Measurements from ENCODE around the gene NIPAL4. TPM values are rescaled to one million over a fixed set of nuclear protein-coding genes. Genes with fewer than 3 reads are reported as not detected.
"Not testable (repeated sequence)": the region's sequence is repeated elsewhere in the genome, so short reads cannot be mapped to it uniquely, and the experiment has no call there.

NIPAL4 gene
- total RNA-seq, 4 donors from 2014 or later: 74.1 to 130 (median 82.1) TPM

GRCh38 chr5:157478726-157479125 lies 18.7 kb downstream of the NIPAL4 start:
- H3K4me3 ChIP-seq (ENCODE audit: low read depth, poor library complexity, severe bottlenecking): no peak overlapping the region
- DNase-seq (ENCODE audit: low spot score in 2 of 2): no peak
- intact Hi-C loops (cut with DNase I; ENCODE audit: low total_unique reads): loop anchor here (5.0 to 10.0 kb wide), 2 partner anchors 46 to 154 kb away; no protein-coding TSS in a partner anchor
- WGBS, 2 donors: 83 to 89% methylated on average over 2 of the region's 2 CpGs
- no peak for TF ChIP-seq POLR2A (IDR thresholded peaks at IDR 0.05)
- TF ChIP-seq CTCF (IDR thresholded peaks at IDR 0.05): no peak

GRCh38 chr5:157479166-157479565 lies 19.2 kb downstream of the NIPAL4 start:
- intact Hi-C loops (cut with DNase I; ENCODE audit: low total_unique reads): loop anchor here (5.0 to 10.0 kb wide), 2 partner anchors 47 to 154 kb away; no protein-coding TSS in a partner anchor
- WGBS, 2 donors: 84 to 90% methylated on average over 4 of the region's 4 CpGs
- no peak for DNase-seq (ENCODE audit: low spot score in 2 of 2)
- TF ChIP-seq CTCF (IDR thresholded peaks at IDR 0.05) (no peak), POLR2A (IDR thresholded peaks at IDR 0.05) (no peak)
- no peak overlapping the region for H3K4me3 ChIP-seq (ENCODE audit: low read depth, poor library complexity, severe bottlenecking)

GRCh38 chr5:157479612-157480510 lies 19.8 kb downstream of the NIPAL4 start:
- no peak for DNase-seq (ENCODE audit: low spot score in 2 of 2)
- no peak overlapping the region for H3K4me3 ChIP-seq (ENCODE audit: low read depth, poor library complexity, severe bottlenecking)
- intact Hi-C loops (cut with DNase I; ENCODE audit: low total_unique reads): loop anchor here (5.0 to 10.0 kb wide), 2 partner anchors 48 to 155 kb away; no protein-coding TSS in a partner anchor
- no peak for TF ChIP-seq POLR2A (IDR thresholded peaks at IDR 0.05)
- TF ChIP-seq CTCF (IDR thresholded peaks at IDR 0.05): no peak
- WGBS, 2 donors: 80 to 83% methylated on average over 15 of the region's 15 CpGs

GRCh38 chr5:157481265-157481664 lies 21.3 kb downstream of the NIPAL4 start:
- intact Hi-C loops (cut with DNase I; ENCODE audit: low total_unique reads): no loop called here
- no peak for TF ChIP-seq POLR2A (IDR thresholded peaks at IDR 0.05)
- TF ChIP-seq CTCF (IDR thresholded peaks at IDR 0.05): no peak
- WGBS, 2 donors: 89 to 93% methylated on average over 4 of the region's 4 CpGs
- no peak for DNase-seq (ENCODE audit: low spot score in 2 of 2)
- H3K4me3 ChIP-seq (ENCODE audit: low read depth, poor library complexity, severe bottlenecking): no peak overlapping the region

- 97 to 99% methylated on average over 7 of the region's 7 CpGs for WGBS, 2 donors
- TF ChIP-seq POLR2A (IDR thresholded peaks at IDR 0.05) (no peak), CTCF (IDR thresholded peaks at IDR 0.05) (no peak)
- intact Hi-C loops (cut with DNase I; ENCODE audit: low total_unique reads): no loop called here
- no peak for DNase-seq (ENCODE audit: low spot score in 2 of 2)
- no peak overlapping the region for H3K4me3 ChIP-seq (ENCODE audit: low read depth, poor library complexity, severe bottlenecking)
Observed at GRCh38 chr5:157481666-157482065, 21.7 kb downstream of the NIPAL4 start.

- DNase-seq (ENCODE audit: low spot score in 2 of 2); intact Hi-C loops (cut with DNase I; ENCODE audit: low total_unique reads); H3K4me3 ChIP-seq (ENCODE audit: low read depth, poor library complexity, severe bottlenecking): not testable (repeated sequence)
- 90 to 97% methylated on average over 2 of the region's 2 CpGs for WGBS, 2 donors
Observed at GRCh38 chr5:157482702-157483101, 22.7 kb downstream of the NIPAL4 start.

Data from lower leg skin (tissue), 4 donors.